HL-60 (cell line): ENCODE measurements around the gene TBXAS1.

ENCODE experiments used
- DNase-seq, 2 experiments: peaks; one replicate each; pipeline ENCODE4 v3.0.0-alpha.2; 2010 to 2020; ENCODE audit warnings: low read depth in 1 of 2, low spot score in 1 of 2
- H3K27ac ChIP-seq: fragments of 250-450 bp; sonication (Bioruptor Pico); replicated peaks from 2 replicates; pipeline ENCODE4 v1.5.1; 2020; ENCODE audit warnings: mild to moderate bottlenecking, moderate library complexity
- H3K27me3 ChIP-seq: fragments of 250-450 bp; sonication (Bioruptor Pico); 2 replicates; pipeline ENCODE4 v1.5.1; 2021; ENCODE audit warnings: mild to moderate bottlenecking, moderate library complexity; ENCODE audit not compliant: insufficient read depth, poor library complexity, severe bottlenecking
- H3K4me3 ChIP-seq: replicated peaks from 2 replicates; pipeline ENCODE4 v1.5.1; 2011; ENCODE audit warnings: mild to moderate bottlenecking, control low read depth, low read length; ENCODE audit not compliant: insufficient read depth
- CTCF ChIP-seq: IDR thresholded peaks from one replicate; pipeline ENCODE4 v1.5.1; 2011; ENCODE audit warnings: low read length, control low read depth, inconsistent platforms; ENCODE audit not compliant: insufficient read depth
- GABPA ChIP-seq: IDR thresholded peaks from 2 replicates; pipeline ENCODE4 v1.6.1; 2012; ENCODE audit warnings: low read depth
- POLR2AphosphoS5 ChIP-seq: IDR thresholded peaks from 2 replicates; pipeline ENCODE4 v1.6.1; 2012; ENCODE audit warnings: low read depth
- SPI1 ChIP-seq: IDR thresholded peaks from 2 replicates; pipeline ENCODE4 v1.6.1; 2012; ENCODE audit warnings: low read depth, mild to moderate bottlenecking, borderline replicate concordance
- TF ChIP-seq, protein P1 (sequence below): IDR thresholded peaks from 2 replicates; pipeline ENCODE4 v1.6.1; 2012; ENCODE audit warnings: low read depth; ENCODE audit not compliant: insufficient replicate concordance

The TBXAS1 gene

GRCh38 chr7:139848274-139848673 is 19.2 kb downstream of the TBXAS1 start:
- Histone ChIP-seq H3K27me3 (no peaks in the 10 kb centered on the region), H3K27ac (no peak overlapping the region), H3K4me3 (no peak overlapping the region)
- TF ChIP-seq GABPA (no peak), SPI1 (no peak), POLR2AphosphoS5 (no peak), CTCF (no peak)
- TF ChIP-seq, protein P1, sequence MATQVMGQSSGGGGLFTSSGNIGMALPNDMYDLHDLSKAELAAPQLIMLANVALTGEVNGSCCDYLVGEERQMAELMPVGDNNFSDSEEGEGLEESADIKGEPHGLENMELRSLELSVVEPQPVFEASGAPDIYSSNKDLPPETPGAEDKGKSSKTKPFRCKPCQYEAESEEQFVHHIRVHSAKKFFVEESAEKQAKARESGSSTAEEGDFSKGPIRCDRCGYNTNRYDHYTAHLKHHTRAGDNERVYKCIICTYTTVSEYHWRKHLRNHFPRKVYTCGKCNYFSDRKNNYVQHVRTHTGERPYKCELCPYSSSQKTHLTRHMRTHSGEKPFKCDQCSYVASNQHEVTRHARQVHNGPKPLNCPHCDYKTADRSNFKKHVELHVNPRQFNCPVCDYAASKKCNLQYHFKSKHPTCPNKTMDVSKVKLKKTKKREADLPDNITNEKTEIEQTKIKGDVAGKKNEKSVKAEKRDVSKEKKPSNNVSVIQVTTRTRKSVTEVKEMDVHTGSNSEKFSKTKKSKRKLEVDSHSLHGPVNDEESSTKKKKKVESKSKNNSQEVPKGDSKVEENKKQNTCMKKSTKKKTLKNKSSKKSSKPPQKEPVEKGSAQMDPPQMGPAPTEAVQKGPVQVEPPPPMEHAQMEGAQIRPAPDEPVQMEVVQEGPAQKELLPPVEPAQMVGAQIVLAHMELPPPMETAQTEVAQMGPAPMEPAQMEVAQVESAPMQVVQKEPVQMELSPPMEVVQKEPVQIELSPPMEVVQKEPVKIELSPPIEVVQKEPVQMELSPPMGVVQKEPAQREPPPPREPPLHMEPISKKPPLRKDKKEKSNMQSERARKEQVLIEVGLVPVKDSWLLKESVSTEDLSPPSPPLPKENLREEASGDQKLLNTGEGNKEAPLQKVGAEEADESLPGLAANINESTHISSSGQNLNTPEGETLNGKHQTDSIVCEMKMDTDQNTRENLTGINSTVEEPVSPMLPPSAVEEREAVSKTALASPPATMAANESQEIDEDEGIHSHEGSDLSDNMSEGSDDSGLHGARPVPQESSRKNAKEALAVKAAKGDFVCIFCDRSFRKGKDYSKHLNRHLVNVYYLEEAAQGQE, result no peak
- no peak for DNase-seq

DNA sequence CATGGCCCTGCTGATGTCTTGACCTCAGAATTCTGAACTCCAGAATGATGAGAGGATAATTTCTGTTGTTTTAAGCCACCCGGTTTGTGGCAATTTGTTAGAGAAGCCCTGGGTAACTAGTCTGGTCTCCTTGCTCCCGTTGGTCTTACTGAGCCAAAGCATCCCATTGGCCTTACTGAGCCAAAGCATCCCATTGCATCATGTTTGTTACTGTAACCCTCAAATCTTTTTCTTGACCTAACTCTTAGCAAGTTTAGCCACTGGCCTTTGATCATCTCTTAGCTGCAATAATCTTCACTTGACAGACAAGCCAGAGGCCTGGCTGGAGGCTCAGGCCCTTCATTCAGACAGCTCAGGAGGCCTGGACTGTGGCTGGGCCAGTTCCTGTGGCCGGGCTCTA is 21.8 kb downstream of the TBXAS1 start:
- TF ChIP-seq POLR2AphosphoS5, result no peak
- TF ChIP-seq, protein P1, result no peak
- TF ChIP-seq CTCF, result no peak
- no peak for TF ChIP-seq GABPA
- TF ChIP-seq SPI1, result no peak
- H3K27ac ChIP-seq, result no peak overlapping the region
- no peak for DNase-seq

DNA sequence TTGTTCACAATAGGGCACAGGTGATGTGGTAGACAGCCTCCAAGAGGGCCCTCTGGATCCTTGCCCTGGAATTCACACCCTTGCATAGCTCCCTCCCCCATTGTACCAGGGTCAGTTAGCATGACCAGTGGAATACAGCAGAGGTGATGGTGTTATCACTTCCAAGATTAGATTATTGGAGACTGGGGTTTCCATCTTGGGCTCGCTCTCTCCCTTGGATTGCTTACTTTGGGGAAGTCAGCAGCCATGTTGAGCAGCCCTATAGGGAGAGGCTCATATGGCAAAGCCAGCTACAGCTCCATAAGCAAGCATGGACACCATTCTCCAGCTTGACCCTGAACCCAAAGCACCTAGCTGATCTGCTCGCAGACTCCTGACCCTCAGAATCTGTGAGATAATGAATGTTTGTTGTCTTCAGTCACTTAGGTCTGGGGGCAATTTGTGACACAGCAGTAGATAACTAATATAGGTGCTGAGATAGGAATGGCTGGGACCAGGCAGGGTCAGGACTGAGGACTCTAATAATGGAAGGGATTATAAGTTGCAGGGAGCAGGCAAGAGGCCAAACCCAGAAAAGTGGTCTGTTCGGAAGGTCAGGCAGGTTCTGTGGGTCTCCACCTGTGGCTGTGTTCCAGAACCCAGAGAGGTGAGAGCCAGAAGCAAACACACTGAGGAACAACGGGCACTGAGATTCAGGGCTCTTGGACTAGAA is 22.9 kb downstream of the TBXAS1 start:
- no peak overlapping the region for H3K4me3 ChIP-seq
- H3K27me3 ChIP-seq, result no peaks in the 10 kb centered on the region
- TF ChIP-seq, protein P1, result no peak
- TF ChIP-seq SPI1, result no peak
- TF ChIP-seq GABPA, result no peak
- no peak for TF ChIP-seq POLR2AphosphoS5
- TF ChIP-seq CTCF, result no peak
- no peak for DNase-seq
- no peak overlapping the region for H3K27ac ChIP-seq

More for the DNA sequence above, 21.8 kb downstream of the TBXAS1 start:
- no peak overlapping the region for H3K4me3 ChIP-seq
- no peaks in the 10 kb centered on the region for H3K27me3 ChIP-seq
